ENCODE data around the gene STEAP1B. TPM values are rescaled to one million over a fixed set of nuclear protein-coding genes. Genes with fewer than 3 reads are reported as not detected.
A peak's percentile ranks its signal among the peaks of the same experiment; 100 is the strongest.
"Not testable (repeated sequence)": the region's sequence is repeated elsewhere in the genome, so short reads cannot be mapped to it uniquely, and the experiment has no call there.

Gene STEAP1B
- polyA plus RNA-seq, 2 donors = 0.18 to 0.63 TPM

DNA sequence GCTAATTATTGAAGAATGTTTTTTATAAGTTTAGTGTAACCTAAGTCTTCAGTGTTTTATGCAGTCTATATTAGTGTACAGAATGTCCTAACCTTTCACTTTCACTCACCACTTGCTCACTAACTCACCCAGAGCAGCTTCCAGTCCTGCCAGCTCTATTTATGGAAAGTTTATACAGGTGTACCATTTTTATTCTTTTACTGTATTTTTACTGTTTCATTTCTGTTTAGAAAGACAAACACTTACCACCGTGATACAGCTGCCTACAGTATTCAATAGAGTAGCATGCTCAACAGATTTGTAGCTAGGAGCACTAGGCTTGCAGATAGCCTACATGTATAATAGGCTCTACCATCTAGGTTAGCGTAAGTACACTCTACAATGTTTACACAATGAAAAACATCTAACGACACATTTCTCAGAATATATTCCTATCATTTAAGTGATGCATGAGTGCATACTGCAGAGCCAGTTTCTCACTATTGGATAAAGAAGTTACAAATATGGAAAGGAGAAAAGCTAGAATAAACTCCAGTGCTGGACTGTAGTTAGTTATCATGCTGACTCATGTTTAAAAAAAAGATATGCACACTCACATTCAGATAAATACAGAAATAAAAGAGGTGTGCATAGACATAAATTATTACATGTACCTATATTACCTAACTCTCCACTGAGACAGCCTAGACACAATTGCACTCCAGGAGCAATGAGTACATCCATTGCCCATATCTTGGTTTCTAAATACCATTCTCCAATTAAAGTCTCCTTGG lies 30.4 kb downstream of the STEAP1B start:
- no peak overlapping the region for H3K4me3 ChIP-seq (ENCODE audit: low read depth in 1 of 2, low read length in 2 of 2)
- no peaks in the 10 kb centered on the region for H3K4me1 ChIP-seq (ENCODE audit: control insufficient read depth in 2 of 2, insufficient read depth in 2 of 2, low read length in 1 of 2)
- no peaks in the 10 kb centered on the region for H3K27me3 ChIP-seq (ENCODE audit: control insufficient read depth in 1 of 2, insufficient read depth in 2 of 2, low read length in 2 of 2)
- WGBS, 2 donors = 80 to 86% methylated on average over 3 of the region's 3 CpGs
- no peak overlapping the region for H3K27ac ChIP-seq (ENCODE audit: low read depth in 2 of 2, low read length in 1 of 2)
- H3K9me3 ChIP-seq (ENCODE audit: control insufficient read depth in 2 of 2, insufficient read depth in 1 of 2, low read depth in 1 of 2, low read length in 1 of 2) = peaks cover 0 to 3% of the 10 kb centered on the region in 2 donors
- H3K36me3 ChIP-seq (ENCODE audit: control insufficient read depth in 2 of 2, insufficient read depth in 2 of 2, low read length in 1 of 2) = no peaks in the 10 kb centered on the region

DNA sequence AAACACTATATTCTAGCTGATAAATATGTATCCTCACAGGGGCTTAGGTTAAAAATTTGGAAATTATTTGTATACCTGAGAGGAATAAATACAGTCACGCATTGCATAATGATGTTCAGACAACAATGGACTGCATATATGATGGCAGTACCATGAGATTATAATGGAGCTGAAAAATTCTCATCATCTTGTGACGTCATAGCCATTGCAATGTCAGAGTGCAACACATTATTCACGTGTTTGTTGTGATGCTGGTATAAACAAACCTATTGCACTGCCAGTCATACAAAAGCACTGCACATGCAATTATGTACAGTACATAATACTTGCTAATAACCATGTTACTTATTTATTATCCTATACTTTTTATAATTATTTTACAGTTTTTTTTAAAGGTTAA lies 31.4 kb downstream of the STEAP1B start:
- H3K4me1 ChIP-seq (ENCODE audit: control insufficient read depth in 2 of 2, insufficient read depth in 2 of 2, low read length in 1 of 2) = no peaks in the 10 kb centered on the region
- H3K27me3 ChIP-seq (ENCODE audit: control insufficient read depth in 1 of 2, insufficient read depth in 2 of 2, low read length in 2 of 2) = no peaks in the 10 kb centered on the region
- H3K4me3 ChIP-seq (ENCODE audit: low read depth in 1 of 2, low read length in 2 of 2) = no peak overlapping the region
- no peaks in the 10 kb centered on the region for H3K36me3 ChIP-seq (ENCODE audit: control insufficient read depth in 2 of 2, insufficient read depth in 2 of 2, low read length in 1 of 2)
- H3K27ac ChIP-seq (ENCODE audit: low read depth in 2 of 2, low read length in 1 of 2) = no peak overlapping the region
- WGBS, 2 donors = 88 to 93% methylated on average over 3 of the region's 3 CpGs
- H3K9me3 ChIP-seq (ENCODE audit: control insufficient read depth in 2 of 2, insufficient read depth in 1 of 2, low read depth in 1 of 2, low read length in 1 of 2) = peaks cover 0 to 3% of the 10 kb centered on the region in 2 donors

DNA sequence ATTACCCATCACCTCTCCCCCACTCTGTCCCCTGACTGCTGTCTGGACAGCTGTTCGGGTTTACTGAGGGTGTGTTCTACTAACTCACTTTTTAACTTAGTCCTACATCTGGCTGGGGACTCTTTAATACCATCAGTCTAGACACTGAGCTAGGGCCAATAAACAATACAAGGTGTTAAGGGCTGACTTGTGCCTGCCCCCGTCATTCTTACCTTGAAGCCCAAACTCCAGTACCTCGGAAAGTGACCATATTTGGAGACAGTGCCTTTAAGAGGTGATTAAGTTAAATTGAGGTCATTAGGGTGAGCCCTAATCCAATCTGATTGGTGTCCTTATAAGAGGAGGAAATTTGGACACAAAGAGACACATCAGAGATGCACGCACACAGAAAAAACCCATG lies 35.7 kb downstream of the STEAP1B start:
- H3K36me3 ChIP-seq (ENCODE audit: control insufficient read depth in 2 of 2, insufficient read depth in 2 of 2, low read length in 1 of 2) = no peaks in the 10 kb centered on the region
- no peak overlapping the region for H3K4me3 ChIP-seq (ENCODE audit: low read depth in 1 of 2, low read length in 2 of 2)
- WGBS, 2 donors = 84 to 89% methylated on average over 4 of the region's 4 CpGs
- no peaks in the 10 kb centered on the region for H3K27me3 ChIP-seq (ENCODE audit: control insufficient read depth in 1 of 2, insufficient read depth in 2 of 2, low read length in 2 of 2)
- no peak overlapping the region for H3K27ac ChIP-seq (ENCODE audit: low read depth in 2 of 2, low read length in 1 of 2)
- H3K4me1 ChIP-seq (ENCODE audit: control insufficient read depth in 2 of 2, insufficient read depth in 2 of 2, low read length in 1 of 2) = no peaks in the 10 kb centered on the region
- peaks cover 0 to 3% of the 10 kb centered on the region in 2 donors for H3K9me3 ChIP-seq (ENCODE audit: control insufficient read depth in 2 of 2, insufficient read depth in 1 of 2, low read depth in 1 of 2, low read length in 1 of 2)

DNA sequence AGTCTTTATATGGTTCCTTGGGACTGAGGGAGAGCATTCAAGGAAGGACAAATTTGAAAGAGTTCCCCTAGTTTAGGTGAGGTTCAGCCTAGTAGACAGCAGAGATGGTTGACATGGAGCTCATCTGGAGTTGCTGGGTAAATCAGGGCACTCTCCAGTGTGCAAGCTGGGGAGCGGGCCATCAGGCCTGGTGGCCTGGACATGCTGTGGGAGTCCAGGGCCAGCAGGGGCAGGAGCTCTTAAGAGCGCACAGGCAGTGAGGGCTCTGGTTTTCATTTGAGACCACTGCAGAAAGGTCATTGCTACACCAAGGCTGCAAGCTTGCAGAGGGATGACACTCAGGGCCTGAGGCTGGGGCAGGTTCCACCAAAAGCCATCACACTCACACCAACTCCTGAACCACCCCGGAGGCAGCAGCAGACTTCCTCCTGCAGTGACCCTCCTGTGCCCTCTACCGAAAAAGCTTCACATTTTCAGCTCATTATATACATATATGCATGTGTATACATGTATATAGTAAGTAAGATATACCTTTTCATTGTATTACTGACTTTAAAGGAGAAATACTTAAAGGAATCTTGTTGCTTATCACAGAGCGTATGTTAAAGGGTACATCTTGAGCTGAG lies 39.5 kb downstream of the STEAP1B start:
- no peaks in the 10 kb centered on the region for H3K36me3 ChIP-seq (ENCODE audit: control insufficient read depth in 2 of 2, insufficient read depth in 2 of 2, low read length in 1 of 2)
- H3K9me3 ChIP-seq (ENCODE audit: control insufficient read depth in 2 of 2, insufficient read depth in 1 of 2, low read depth in 1 of 2, low read length in 1 of 2) = peaks cover 0 to under 1% of the 10 kb centered on the region in 2 donors
- H3K4me1 ChIP-seq (ENCODE audit: control insufficient read depth in 2 of 2, insufficient read depth in 2 of 2, low read length in 1 of 2) = no peaks in the 10 kb centered on the region
- WGBS, 2 donors = 90 to 91% methylated on average over 5 of the region's 5 CpGs
- H3K4me3 ChIP-seq (ENCODE audit: low read depth in 1 of 2, low read length in 2 of 2) = no peak overlapping the region
- H3K27me3 ChIP-seq (ENCODE audit: control insufficient read depth in 1 of 2, insufficient read depth in 2 of 2, low read length in 2 of 2) = no peaks in the 10 kb centered on the region
- no peak overlapping the region for H3K27ac ChIP-seq (ENCODE audit: low read depth in 2 of 2, low read length in 1 of 2)

DNA sequence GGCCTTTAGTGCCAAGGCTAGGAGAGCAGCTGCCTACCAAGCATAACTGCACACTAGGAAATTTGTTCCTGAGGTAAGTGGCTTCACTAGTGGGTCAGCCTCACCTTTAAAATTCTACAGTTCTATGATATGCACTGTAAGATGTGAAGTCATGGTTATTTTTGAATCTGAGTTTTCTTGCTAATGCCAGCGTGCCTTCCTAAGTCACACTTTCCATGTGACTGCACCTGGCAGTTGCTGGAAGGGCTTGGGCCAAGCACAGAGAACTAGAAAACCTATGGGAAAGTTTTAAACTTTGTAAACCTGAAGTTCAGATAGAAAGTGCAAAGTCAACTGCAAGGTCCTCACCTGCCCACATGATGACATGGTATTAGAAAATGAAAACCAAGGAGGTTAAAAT lies 42.5 kb downstream of the STEAP1B start:
- WGBS, 2 donors = 76 to 88% methylated on average over 1 of the region's 1 CpG

DNA sequence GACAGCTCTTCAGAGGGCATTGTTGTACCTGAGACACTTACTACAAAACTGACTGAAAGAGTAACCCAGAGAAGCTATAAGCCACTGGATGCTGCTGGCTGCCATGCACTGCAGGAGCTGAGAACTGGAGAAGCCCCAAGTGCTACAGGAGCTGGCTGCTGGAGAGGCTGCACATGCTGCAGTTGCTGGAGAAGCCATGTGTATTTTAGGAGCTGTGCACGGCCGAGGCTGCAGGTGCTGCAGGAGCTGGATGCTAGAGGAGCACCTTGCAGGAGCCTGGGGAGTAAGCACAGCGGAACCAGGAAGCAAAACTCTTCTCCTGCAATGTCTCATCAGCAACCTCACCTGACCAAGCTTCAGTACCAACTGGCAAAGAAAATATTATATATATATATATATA lies 45.5 kb downstream of the STEAP1B start:
- 74 to 95% methylated on average over 3 of the region's 3 CpGs for WGBS, 2 donors
- Histone ChIP-seq H3K9me3 (ENCODE audit: control insufficient read depth in 2 of 2, insufficient read depth in 1 of 2, low read depth in 1 of 2, low read length in 1 of 2) (no peaks in the 10 kb centered on the region), H3K27ac (ENCODE audit: low read depth in 2 of 2, low read length in 1 of 2) (no peak overlapping the region), H3K4me1 (ENCODE audit: control insufficient read depth in 2 of 2, insufficient read depth in 2 of 2, low read length in 1 of 2) (peaks cover 0 to 3% of the 10 kb centered on the region in 2 donors), H3K27me3 (ENCODE audit: control insufficient read depth in 1 of 2, insufficient read depth in 2 of 2, low read length in 2 of 2) (no peaks in the 10 kb centered on the region), H3K36me3 (ENCODE audit: control insufficient read depth in 2 of 2, insufficient read depth in 2 of 2, low read length in 1 of 2) (no peaks in the 10 kb centered on the region), H3K4me3 (ENCODE audit: low read depth in 1 of 2, low read length in 2 of 2) (no peak overlapping the region)

More for the DNA sequence above, 42.5 kb downstream of the STEAP1B start:
- Histone ChIP-seq H3K4me1 (ENCODE audit: control insufficient read depth in 2 of 2, insufficient read depth in 2 of 2, low read length in 1 of 2) (peaks cover 0 to 3% of the 10 kb centered on the region in 2 donors), H3K9me3 (ENCODE audit: control insufficient read depth in 2 of 2, insufficient read depth in 1 of 2, low read depth in 1 of 2, low read length in 1 of 2) (no peaks in the 10 kb centered on the region), H3K4me3 (ENCODE audit: low read depth in 1 of 2, low read length in 2 of 2) (no peak overlapping the region), H3K36me3 (ENCODE audit: control insufficient read depth in 2 of 2, insufficient read depth in 2 of 2, low read length in 1 of 2) (no peaks in the 10 kb centered on the region), H3K27me3 (ENCODE audit: control insufficient read depth in 1 of 2, insufficient read depth in 2 of 2, low read length in 2 of 2) (no peaks in the 10 kb centered on the region), H3K27ac (ENCODE audit: low read depth in 2 of 2, low read length in 1 of 2) (peak overlapping the region in 1 of 2 donors; percentile 41)

DNA sequence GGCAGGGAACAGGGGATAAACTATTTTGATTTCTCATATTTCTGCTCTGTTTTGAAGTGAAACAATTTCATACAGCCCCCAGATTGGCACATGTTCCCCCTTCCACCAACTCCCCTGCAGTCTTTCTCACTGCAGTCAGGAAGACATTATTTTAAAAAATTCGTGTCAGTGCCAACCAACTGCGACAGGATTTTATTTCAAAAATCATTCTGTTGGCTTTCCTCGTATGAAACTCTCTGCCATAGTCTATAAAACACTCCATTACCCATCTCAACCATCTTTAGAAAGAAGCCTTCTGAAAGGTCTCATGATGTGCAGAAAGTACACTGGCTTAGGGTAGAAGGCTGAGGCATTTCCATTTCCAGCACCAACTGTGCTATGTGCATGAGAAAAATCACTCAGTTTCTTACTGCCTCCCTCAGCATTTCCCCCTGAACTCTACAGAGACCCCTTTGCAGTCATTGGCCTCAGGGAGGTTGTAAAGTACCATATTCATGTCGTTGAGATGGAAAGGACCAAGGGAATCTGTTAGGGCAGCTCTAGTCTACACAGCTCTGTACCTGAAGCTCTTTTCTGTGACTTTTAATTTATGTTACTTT lies 46.9 kb downstream of the STEAP1B start:
- no peaks in the 10 kb centered on the region for H3K27me3 ChIP-seq (ENCODE audit: control insufficient read depth in 1 of 2, insufficient read depth in 2 of 2, low read length in 2 of 2)
- WGBS, 2 donors = 49 to 50% methylated on average over 4 of the region's 4 CpGs

DNA sequence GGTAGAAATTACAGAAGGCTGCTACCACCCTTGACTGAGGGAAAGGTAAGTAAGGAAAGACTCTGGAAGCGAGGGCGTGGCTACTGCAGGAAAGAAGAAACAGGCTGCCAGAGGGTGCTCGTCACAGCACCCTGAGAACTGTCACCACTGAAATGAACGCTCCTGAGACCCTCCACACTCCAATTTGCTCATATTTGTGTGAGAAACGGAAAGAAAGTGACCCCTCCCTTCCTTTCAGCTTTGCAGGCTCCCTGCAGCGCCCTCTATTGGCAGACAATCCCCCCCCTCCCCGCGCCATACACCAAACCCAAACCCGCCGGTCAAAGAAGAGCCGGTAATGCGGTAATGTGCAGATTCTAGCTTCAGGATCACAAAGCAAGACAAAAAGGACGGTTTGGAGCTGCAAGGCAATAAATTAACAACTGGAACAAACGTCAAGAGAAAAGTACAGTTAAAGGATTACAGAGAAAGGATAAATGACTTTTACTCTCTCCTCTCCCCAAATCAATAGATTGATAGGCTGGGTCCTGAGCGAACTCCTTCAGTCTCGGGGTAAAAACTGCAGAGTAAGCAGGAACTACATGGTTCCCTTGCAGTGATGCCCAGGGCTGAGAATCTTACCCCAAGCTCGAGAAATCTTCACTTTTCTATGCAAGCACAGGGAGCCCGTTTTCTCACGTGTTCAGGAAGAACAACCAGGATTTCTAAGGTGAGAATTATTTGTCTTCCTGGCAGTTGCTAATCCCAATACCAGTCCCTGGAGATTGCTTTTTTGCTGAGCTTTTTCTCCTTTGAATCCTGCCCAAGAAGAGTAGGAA lies 47.6 kb downstream of the STEAP1B start:
- H3K36me3 ChIP-seq (ENCODE audit: control insufficient read depth in 2 of 2, insufficient read depth in 2 of 2, low read length in 1 of 2) = no peaks in the 10 kb centered on the region
- H3K4me3 ChIP-seq (ENCODE audit: low read depth in 1 of 2, low read length in 2 of 2) = peak overlapping the region; percentile 25 to 34
- H3K9me3 ChIP-seq (ENCODE audit: control insufficient read depth in 2 of 2, insufficient read depth in 1 of 2, low read depth in 1 of 2, low read length in 1 of 2) = no peaks in the 10 kb centered on the region
- peaks cover 0 to 3% of the 10 kb centered on the region in 2 donors for H3K4me1 ChIP-seq (ENCODE audit: control insufficient read depth in 2 of 2, insufficient read depth in 2 of 2, low read length in 1 of 2)
- H3K27ac ChIP-seq (ENCODE audit: low read depth in 2 of 2, low read length in 1 of 2) = no peak overlapping the region
- 19 to 20% methylated on average over 19 of the region's 19 CpGs for WGBS, 2 donors
- H3K27me3 ChIP-seq (ENCODE audit: control insufficient read depth in 1 of 2, insufficient read depth in 2 of 2, low read length in 2 of 2) = no peaks in the 10 kb centered on the region

More for the DNA sequence above, 46.9 kb downstream of the STEAP1B start:
- H3K9me3 ChIP-seq (ENCODE audit: control insufficient read depth in 2 of 2, insufficient read depth in 1 of 2, low read depth in 1 of 2, low read length in 1 of 2) = no peaks in the 10 kb centered on the region
- no peaks in the 10 kb centered on the region for H3K36me3 ChIP-seq (ENCODE audit: control insufficient read depth in 2 of 2, insufficient read depth in 2 of 2, low read length in 1 of 2)
- peaks cover 0 to 3% of the 10 kb centered on the region in 2 donors for H3K4me1 ChIP-seq (ENCODE audit: control insufficient read depth in 2 of 2, insufficient read depth in 2 of 2, low read length in 1 of 2)
- no peak overlapping the region for H3K4me3 ChIP-seq (ENCODE audit: low read depth in 1 of 2, low read length in 2 of 2)
- no peak overlapping the region for H3K27ac ChIP-seq (ENCODE audit: low read depth in 2 of 2, low read length in 1 of 2)

DNA sequence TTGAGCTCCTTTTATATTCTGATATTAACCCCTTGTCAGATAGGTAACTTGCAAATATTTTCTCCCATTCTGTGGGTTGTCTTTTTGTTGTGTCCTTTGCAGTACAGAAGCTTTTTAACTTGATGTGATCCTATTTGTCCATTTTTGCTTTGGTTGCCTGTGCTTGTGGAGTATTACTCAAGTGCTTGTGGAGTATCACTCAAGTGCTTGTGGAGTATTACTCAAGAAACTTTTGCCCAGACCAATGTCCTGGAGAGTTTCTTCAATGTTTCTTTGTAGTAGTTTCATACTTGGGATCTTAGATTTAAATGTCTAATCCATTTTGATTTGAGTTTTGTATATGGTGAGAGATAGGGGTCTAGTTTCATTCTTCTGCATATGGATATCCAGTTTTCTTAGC lies 50.0 kb downstream of the STEAP1B start:
- not testable (repeated sequence) for H3K36me3 ChIP-seq (ENCODE audit: control insufficient read depth in 2 of 2, insufficient read depth in 2 of 2, low read length in 1 of 2); H3K27me3 ChIP-seq (ENCODE audit: control insufficient read depth in 1 of 2, insufficient read depth in 2 of 2, low read length in 2 of 2); H3K9me3 ChIP-seq (ENCODE audit: control insufficient read depth in 2 of 2, insufficient read depth in 1 of 2, low read depth in 1 of 2, low read length in 1 of 2); H3K4me3 ChIP-seq (ENCODE audit: low read depth in 1 of 2, low read length in 2 of 2); H3K4me1 ChIP-seq (ENCODE audit: control insufficient read depth in 2 of 2, insufficient read depth in 2 of 2, low read length in 1 of 2); H3K27ac ChIP-seq (ENCODE audit: low read depth in 2 of 2, low read length in 1 of 2)

Measured in esophagus (tissue), 2 donors.